Stimulated activated CD8-positive, alpha-beta memory T cell treated with anti-CD3 and anti-CD28 coated beads, Interleukin-4, amount 100 ng/mL, for 48 hours (primary cell): ENCODE results near the gene SELENOW.
"Not testable (repeated sequence)": the region's sequence is repeated elsewhere in the genome, so short reads cannot be mapped to it uniquely, and the experiment has no call there.

Experiments used
- DNase-seq: peaks from one replicate; pipeline ENCODE4 v3.0.0-alpha.2; 2020

Gene SELENOW

GRCh38 chr19:47787307-47787706 lies 8.8 kb downstream of the SELENOW start:
- not testable (repeated sequence) for DNase-seq

GRCh38 chr19:47789811-47790210 lies 11.3 kb downstream of the SELENOW start:
- DNase-seq: not testable (repeated sequence)

- peak; percentile 98 for DNase-seq
These were observed 11.9 kb downstream of the SELENOW start for GRCh38 chr19:47790398-47790814.

GRCh38 chr19:47792616-47793015 lies 14.1 kb downstream of the SELENOW start:
- DNase-seq: no peak

DNA sequence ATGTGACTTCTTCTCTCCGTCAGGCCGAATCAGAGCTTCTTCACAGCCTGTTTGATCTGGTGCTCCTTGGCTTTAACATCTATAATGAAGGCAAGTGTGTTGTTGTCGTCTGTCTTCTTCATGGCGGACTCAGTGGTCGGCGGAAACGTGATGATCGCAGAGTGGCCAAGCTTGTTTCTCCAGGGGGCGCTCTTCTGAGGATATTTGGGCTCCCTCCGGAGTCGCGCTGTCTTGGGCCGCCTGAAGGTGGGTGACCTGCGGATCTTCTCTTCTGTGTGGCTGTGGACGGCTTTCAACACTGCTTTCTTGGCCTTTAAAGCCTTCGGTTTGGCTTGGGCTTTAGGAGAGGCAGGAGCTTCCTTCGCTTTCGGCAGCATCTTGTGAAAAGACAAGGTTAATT lies 16.0 kb downstream of the SELENOW start:
- DNase-seq: no peak

DNA sequence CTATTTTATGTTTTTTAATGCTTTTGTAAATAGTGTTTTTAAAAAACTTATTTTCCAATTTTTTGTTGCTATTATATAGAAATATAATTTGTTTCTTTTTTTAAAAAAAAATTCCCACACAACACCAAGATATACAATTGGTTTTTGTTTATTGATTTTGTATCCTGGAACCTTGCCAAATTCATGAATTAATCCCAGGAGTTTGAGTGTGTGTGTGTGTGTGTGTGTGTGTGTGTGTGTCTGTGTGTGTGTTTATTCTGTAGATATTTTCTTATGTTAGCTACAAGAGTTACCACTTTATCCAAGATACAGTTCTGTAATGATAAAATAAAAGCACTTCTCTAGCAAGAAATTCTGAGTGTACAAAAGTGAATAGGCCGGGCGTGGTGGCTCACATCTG lies 18.3 kb downstream of the SELENOW start:
- DNase-seq: no peak

GRCh38 chr19:47797996-47798903 lies 19.7 kb downstream of the SELENOW start:
- no peak for DNase-seq

GRCh38 chr19:47798904-47799266 lies 20.4 kb downstream of the SELENOW start:
- no peak for DNase-seq

- DNase-seq: no peak
These were observed 22.8 kb downstream of the SELENOW start for GRCh38 chr19:47801270-47801669.

GRCh38 chr19:47802521-47803043 lies 24.1 kb downstream of the SELENOW start:
- DNase-seq: no peak

GRCh38 chr19:47803148-47803547 lies 24.6 kb downstream of the SELENOW start:
- DNase-seq: not testable (repeated sequence)

DNA sequence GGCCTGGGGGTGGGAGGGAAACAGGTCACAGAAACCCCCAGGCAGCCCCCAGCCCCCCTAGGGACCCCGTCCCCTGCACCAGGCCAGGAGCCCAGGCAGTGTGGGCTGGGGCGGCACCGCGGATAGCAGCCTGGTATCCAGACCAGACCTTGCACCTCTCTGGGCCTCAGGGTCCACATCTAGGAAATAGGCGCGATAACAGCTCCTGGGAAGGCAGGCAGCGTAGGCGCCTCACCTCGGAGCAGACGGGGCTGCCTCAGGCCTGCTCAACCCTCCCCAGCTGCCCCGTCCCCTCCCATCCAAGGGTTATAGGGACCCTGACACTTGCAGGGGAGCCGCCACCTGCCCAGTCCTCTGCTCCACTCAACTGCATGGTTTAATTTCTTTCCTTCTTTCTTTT lies 25.2 kb downstream of the SELENOW start:
- DNase-seq: not testable (repeated sequence)

- not testable (repeated sequence) for DNase-seq
These were observed 25.9 kb downstream of the SELENOW start, which contains the start of gene TPRX1 for GRCh38 chr19:47804451-47804850. Gene TPRX1 (minus strand): TSS chr19:47804551. CDS start chr19:47804539, 12 bp downstream.

DNA sequence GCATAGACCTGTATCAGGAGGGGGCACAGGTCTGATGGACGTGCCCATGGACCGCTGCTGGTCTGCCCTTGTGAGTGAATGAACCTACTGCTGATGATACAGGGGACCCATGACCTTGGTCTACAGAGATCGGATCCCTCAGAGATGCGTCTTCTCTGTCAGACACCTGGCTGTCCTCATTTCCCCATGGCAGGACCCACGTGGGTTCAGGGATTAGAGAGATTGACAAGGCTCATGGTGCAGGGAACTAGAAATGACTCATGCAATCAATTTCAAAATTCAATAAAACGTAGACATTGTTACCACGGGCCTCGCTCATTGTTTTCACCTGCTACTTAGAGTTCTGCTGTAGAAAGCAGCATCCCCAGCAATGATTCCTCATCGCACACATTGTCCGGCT lies 26.8 kb downstream of the SELENOW start:
- DNase-seq: no peak

DNA sequence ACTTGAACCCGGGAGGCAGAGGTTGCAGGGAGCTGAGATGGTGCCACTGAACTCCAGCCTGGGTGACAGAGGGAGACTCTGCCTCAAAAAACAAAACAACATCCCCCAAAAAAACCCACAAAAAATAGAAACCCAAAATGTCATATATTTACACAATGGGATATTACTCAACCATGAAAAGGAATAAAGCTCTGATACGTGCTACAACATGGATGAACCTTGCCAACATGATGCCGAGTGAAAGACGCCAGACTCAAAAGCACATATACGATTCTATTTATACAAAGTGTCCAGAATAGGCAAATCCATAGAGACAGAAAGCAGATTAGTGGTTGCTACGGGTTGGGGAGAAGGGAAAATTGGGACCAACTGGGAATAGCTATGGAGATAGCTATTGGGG lies 27.9 kb downstream of the SELENOW start:
- no peak for DNase-seq

- peak; percentile 95 for DNase-seq
These were observed 34.9 kb downstream of the SELENOW start for GRCh38 chr19:47813304-47813994.

- no peak for DNase-seq
These were observed 35.5 kb downstream of the SELENOW start for GRCh38 chr19:47813995-47814328.

DNA sequence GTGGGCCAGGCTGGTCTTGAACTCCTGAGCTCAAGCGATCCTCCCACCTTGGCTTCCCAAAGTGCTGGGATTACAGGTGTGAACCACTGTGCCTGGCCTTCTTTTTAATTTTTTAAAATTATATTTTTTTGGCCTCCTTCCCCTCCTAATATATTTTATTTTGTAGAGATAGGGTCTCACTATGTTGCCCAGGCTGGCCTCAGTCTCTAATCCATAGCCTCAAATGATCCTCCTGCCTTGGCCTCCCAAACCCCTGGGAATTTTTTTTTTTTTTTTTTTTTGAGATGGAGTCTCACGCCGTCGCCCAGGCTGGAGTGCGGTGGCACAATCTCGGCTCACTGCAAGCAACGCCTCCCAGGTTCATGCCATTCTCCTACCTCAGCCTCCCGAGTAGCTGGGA lies 37.8 kb downstream of the SELENOW start:
- DNase-seq: not testable (repeated sequence)

DNA sequence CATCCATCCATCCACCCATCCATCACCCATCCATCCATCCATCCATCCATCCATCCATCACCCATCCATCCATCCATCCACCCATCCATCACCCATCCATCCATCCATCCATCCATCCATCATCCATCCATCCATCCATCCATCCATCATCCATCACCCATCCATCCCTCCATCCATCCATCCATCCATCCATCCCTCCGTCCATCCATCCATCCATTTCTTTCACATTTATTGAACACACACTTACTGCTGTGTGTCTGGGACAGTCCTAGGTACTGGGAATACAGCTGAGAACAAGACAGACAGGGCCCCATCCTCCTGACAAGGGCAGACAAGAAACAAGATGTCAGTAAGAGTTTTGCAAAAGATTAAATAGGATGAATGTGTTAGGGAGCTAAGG lies 39.7 kb downstream of the SELENOW start:
- DNase-seq: not testable (repeated sequence)

DNA sequence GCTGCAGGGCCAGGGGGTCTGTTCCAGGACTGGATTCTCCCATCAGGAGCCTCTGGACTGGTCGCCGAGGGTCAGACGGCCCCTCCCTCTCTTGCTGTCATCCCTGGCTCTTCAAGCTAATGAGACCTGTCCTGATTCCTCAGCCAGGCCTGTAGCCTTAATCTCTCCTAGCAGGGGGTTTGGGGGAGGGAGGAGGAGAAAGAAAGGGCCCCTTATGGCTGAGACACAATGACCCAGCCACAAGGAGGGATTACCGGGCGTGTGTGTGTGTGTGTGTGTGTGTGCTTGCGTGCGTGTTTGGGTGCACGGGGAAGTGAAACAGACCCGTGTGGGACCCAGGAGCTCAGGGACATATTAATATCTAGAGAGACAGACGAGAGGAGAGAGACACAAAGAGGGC lies 41.4 kb downstream of the SELENOW start:
- DNase-seq: no peak

GRCh38 chr19:47820410-47820809 lies 41.9 kb downstream of the SELENOW start:
- no peak for DNase-seq

DNA sequence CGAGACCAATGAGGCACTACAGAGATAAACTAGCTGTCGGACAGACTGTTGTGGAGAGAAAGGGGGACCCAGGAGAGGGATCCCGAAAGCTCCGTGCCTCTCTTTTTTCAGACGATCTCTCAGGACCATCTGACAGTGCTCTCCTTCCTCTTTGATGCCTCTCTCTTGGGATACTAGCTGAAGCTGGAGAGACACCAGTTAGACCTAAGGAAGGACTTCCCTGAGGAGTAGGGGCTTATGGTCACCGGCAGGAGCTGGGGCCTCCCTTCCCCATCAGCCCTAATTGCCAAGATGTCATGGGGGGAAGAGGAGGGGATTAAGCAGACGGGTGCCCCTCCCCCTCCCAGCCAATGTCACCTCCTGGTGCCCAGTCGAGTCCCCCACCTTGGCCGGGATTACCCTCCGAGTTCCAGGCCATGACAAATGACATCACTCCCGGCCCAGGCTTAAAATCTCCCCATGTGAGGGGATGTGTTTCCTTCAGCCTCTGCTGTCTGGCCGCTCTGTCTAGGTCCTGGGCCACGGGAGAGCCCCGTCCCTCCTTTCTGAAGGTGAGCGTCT lies 43.0 kb downstream of the SELENOW start, which contains the start of gene CRX:
TSS of gene CRX (plus strand) at position 478 of the 561 bp plus-strand sequence. CDS start 12,507 bp downstream, outside the sequence.
- DNase-seq: no peak

- no peak for DNase-seq
These were observed 45.9 kb downstream of the SELENOW start for GRCh38 chr19:47824396-47824795.
